Activated B cell treated with CpG ODN at 0.5 μM for 24 hours (primary cell): ENCODE results near the gene CYTH1. TPM values are rescaled to one million over a fixed set of nuclear protein-coding genes. Genes with fewer than 3 reads are reported as not detected.

Source experiments
- ATAC-seq: fragments of 200-7000 bp; cut with Tn5 transposase; one replicate; pipeline ENCODE4 v1.10.0; 2021; ENCODE audit warnings: low read depth, mild to moderate bottlenecking, moderate library complexity
- CTCF ChIA-PET: fragments of 350-600 bp; sonication (Branson Sonifier 250); formaldehyde crosslinking; loops from one replicate; lab custom pipeline; 2021; ENCODE audit warnings: antibody characterized with exemption; lab: Charles Lee
- POLR2A ChIA-PET: fragments of 350-600 bp; sonication (Branson Sonifier 250); formaldehyde crosslinking; loops from one replicate; lab custom pipeline; 2021; ENCODE audit warnings: antibody characterized with exemption; lab: Charles Lee
- DNase-seq: peaks from one replicate; pipeline ENCODE4 v3.0.0; 2022
- H3K27ac Mint-ChIP-seq: one replicate; pipeline ENCODE4 v1.8.0; 2020; ENCODE audit warnings: mixed read lengths
- H3K27me3 Mint-ChIP-seq: one replicate; pipeline ENCODE4 v1.8.0; 2021; ENCODE audit warnings: mixed read lengths
- H3K36me3 Mint-ChIP-seq: one replicate; pipeline ENCODE4 v1.8.0; 2021; ENCODE audit warnings: low read depth, mixed read lengths
- H3K4me1 Mint-ChIP-seq: one replicate; pipeline ENCODE4 v1.8.0; 2021; ENCODE audit warnings: mixed read lengths
- H3K4me3 Mint-ChIP-seq: one replicate; pipeline ENCODE4 v1.8.0; 2020; ENCODE audit warnings: mild to moderate bottlenecking, mixed read lengths
- H3K9me3 Mint-ChIP-seq: one replicate; pipeline ENCODE4 v1.8.0; 2020; ENCODE audit warnings: mixed read lengths
- intact Hi-C: fragments of 100-400 bp; cut with micrococcal nuclease; formaldehyde crosslinking; loops from one replicate; pipeline ENCODE4 v1.15.1; 2024
- total RNA-seq: library from RNA; stranded (reverse); gene quantifications from 2 replicates; pipeline ENCODE4 v1.2.3, GENCODE V29; 2022
- TF ChIP-seq, protein P1 (sequence below): fragments of 200-600 bp; IDR thresholded peaks from one replicate; pipeline ENCODE4 v1.8.0; 2022; ENCODE audit warnings: antibody characterized with exemption, mild to moderate bottlenecking

The CYTH1 gene
- total RNA-seq, 1 donor from 2014 or later = 391 TPM

DNA sequence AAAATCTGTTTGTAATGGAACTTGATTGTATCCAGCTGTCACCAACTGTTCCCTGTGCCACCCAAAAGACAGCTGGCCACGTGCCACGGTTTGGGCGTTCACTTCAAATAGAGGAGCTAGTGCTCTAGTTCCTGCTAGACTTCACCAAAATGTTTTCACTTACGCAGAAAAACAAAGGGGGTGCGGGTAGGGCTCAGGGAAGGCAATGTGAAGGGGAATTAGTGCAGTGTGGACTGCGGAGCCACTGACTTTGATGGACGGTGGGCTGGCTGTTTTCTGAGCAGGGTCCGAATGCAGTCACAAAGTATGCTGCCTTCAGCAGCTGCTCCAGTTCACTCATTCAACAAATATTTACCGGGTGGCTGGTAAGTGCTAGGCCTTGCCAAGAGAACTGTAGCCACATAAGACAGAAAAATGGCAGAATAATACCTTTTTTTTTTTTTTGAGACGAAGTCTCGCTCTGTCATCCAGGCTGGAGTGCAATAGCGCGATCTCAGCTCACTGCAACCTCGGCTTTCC, 7.6 kb upstream of the CYTH1 start:
- no peaks in the 10 kb centered on the region for H3K27me3 Mint-ChIP-seq
- ChIA-PET CTCF (interaction anchor here (0.7 to 0.9 kb wide), 2 partner anchors 20 to 21 kb away, joined by 3 to 4 read pairs; no protein-coding TSS in a partner anchor), POLR2A (interaction anchor here (0.6 kb wide), 1 partner anchor 9 kb away, joined by 3 read pairs; no protein-coding TSS in a partner anchor)
- intact Hi-C loops = no loop called here
- peaks cover 7% of the 10 kb centered on the region for H3K4me1 Mint-ChIP-seq
- no peak for ATAC-seq
- TF ChIP-seq, protein P1, sequence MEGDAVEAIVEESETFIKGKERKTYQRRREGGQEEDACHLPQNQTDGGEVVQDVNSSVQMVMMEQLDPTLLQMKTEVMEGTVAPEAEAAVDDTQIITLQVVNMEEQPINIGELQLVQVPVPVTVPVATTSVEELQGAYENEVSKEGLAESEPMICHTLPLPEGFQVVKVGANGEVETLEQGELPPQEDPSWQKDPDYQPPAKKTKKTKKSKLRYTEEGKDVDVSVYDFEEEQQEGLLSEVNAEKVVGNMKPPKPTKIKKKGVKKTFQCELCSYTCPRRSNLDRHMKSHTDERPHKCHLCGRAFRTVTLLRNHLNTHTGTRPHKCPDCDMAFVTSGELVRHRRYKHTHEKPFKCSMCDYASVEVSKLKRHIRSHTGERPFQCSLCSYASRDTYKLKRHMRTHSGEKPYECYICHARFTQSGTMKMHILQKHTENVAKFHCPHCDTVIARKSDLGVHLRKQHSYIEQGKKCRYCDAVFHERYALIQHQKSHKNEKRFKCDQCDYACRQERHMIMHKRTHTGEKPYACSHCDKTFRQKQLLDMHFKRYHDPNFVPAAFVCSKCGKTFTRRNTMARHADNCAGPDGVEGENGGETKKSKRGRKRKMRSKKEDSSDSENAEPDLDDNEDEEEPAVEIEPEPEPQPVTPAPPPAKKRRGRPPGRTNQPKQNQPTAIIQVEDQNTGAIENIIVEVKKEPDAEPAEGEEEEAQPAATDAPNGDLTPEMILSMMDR = no peak
- H3K4me3 Mint-ChIP-seq = no peak overlapping the region
- no peak for DNase-seq
- H3K9me3 Mint-ChIP-seq = no peaks in the 10 kb centered on the region
- peak overlapping the region; percentile 41 for H3K27ac Mint-ChIP-seq
- peaks cover 31% of the 10 kb centered on the region for H3K36me3 Mint-ChIP-seq

- ChIA-PET POLR2A (no interaction called here), CTCF (interaction anchor here (0.7 to 0.9 kb wide), 2 partner anchors 20 to 21 kb away, joined by 3 to 4 read pairs; no protein-coding TSS in a partner anchor)
- peaks cover 27% of the 10 kb centered on the region for H3K36me3 Mint-ChIP-seq
- H3K4me1 Mint-ChIP-seq = peaks cover 7% of the 10 kb centered on the region
- TF ChIP-seq, protein P1 = no peak
- no peak overlapping the region for H3K4me3 Mint-ChIP-seq
- no peaks in the 10 kb centered on the region for H3K27me3 Mint-ChIP-seq
- no peak for ATAC-seq
- intact Hi-C loops = no loop called here
- no peaks in the 10 kb centered on the region for H3K9me3 Mint-ChIP-seq
- DNase-seq = no peak
- peak overlapping the region; percentile 41 for H3K27ac Mint-ChIP-seq
Observed at GRCh38 chr17:78789149-78789662, 7.1 kb upstream of the CYTH1 start.

DNA sequence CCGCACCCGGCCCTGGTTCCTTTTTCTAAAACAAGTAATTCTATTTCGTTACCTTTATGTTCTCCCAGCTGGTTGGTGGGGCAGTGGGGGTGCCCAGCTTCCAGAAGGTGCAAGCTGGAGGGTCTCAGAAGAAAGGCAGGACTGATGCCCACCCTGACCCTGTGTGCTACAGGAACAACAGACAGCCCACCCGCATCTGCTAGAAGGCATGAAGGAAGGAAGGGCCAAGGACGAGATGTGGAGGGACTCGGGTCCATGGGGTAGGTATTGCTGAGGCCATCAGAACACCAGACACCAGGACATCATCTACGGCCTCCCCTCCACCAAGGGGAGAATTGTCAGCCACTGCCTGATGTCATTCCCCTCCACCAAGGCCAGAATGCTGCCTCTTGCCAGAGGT, 6.4 kb upstream of the CYTH1 start:
- POLR2A ChIA-PET = no interaction called here
- intact Hi-C loops = no loop called here
- CTCF ChIA-PET = no interaction called here
- DNase-seq (no peak), ATAC-seq (no peak)
- no peaks in the 10 kb centered on the region for H3K9me3 Mint-ChIP-seq
- H3K4me1 Mint-ChIP-seq = peaks cover 11% of the 10 kb centered on the region
- TF ChIP-seq, protein P1 = no peak
- H3K36me3 Mint-ChIP-seq = peaks cover 20% of the 10 kb centered on the region
- no peaks in the 10 kb centered on the region for H3K27me3 Mint-ChIP-seq
- no peak overlapping the region for H3K4me3 Mint-ChIP-seq
- H3K27ac Mint-ChIP-seq = no peak overlapping the region

DNA sequence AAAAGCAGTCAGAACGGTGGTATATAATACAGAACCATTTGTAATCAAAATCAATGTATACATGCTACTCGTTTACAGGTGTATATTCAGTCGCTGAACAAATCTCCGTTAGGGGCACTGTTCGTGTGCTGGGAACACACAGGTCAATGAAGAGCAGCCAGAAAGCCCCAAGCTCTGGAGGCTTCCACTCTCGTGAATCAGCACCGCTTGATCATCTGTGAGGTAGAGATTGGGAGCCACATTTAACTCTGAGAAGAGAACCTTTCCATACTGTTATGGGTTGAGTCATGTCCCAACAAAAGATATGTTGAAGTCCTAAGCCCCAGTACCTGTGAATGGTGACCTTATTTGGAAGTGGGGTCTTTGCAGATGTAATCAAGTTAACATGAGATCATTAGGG, 5.4 kb upstream of the CYTH1 start:
- Mint-ChIP-seq H3K27ac (no peak overlapping the region), H3K4me3 (no peak overlapping the region), H3K27me3 (no peaks in the 10 kb centered on the region), H3K4me1 (peaks cover 17% of the 10 kb centered on the region), H3K36me3 (peaks cover 15% of the 10 kb centered on the region), H3K9me3 (no peaks in the 10 kb centered on the region)
- ChIA-PET POLR2A (no interaction called here), CTCF (interaction anchor here (0.7 kb wide), 1 partner anchor 11 kb away, joined by 3 read pairs; no protein-coding TSS in a partner anchor)
- no peak for ATAC-seq
- intact Hi-C loops = no loop called here
- TF ChIP-seq, protein P1 = no peak
- DNase-seq = no peak

DNA sequence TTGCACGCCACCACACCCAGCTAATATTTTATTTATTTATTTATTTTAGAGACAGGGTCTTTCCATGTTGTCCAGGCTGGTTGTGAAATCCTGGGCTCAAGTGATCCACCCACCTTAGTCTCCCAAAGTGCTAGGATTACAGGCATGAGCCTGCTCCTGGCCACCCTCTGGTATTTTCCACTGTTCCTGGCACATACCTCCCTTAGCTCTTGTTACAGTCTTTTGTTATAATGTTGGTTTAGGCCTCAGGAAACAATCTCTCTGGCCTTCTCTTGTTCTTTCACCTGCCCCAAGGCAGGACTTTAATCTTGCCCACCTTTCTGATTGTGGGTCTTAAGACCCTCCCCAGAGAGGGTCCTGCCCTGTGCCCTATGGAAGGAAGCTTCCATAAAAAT, 3.6 kb upstream of the CYTH1 start:
- TF ChIP-seq, protein P1 = no peak
- DNase-seq = no peak
- H3K36me3 Mint-ChIP-seq = peaks cover 10% of the 10 kb centered on the region
- ChIA-PET CTCF (no interaction called here), POLR2A (interaction anchor here (0.6 to 1.6 kb wide), 4 partner anchors 11 to 76 kb away, joined by 3 to 5 read pairs (median 3); no protein-coding TSS in a partner anchor)
- intact Hi-C loops = no loop called here
- no peak overlapping the region for H3K27ac Mint-ChIP-seq
- H3K27me3 Mint-ChIP-seq = no peaks in the 10 kb centered on the region
- ATAC-seq = no peak
- H3K4me1 Mint-ChIP-seq = peaks cover 20% of the 10 kb centered on the region
- no peak overlapping the region for H3K4me3 Mint-ChIP-seq
- H3K9me3 Mint-ChIP-seq = no peaks in the 10 kb centered on the region
